ENCODE results near the gene RAB22A. TPM values are rescaled to one million over a fixed set of nuclear protein-coding genes. Genes with fewer than 3 reads are reported as not detected.

Gene RAB22A
- total RNA-seq, 2 donors from 2014 or later: 16.9 to 20.4 TPM

DNA sequence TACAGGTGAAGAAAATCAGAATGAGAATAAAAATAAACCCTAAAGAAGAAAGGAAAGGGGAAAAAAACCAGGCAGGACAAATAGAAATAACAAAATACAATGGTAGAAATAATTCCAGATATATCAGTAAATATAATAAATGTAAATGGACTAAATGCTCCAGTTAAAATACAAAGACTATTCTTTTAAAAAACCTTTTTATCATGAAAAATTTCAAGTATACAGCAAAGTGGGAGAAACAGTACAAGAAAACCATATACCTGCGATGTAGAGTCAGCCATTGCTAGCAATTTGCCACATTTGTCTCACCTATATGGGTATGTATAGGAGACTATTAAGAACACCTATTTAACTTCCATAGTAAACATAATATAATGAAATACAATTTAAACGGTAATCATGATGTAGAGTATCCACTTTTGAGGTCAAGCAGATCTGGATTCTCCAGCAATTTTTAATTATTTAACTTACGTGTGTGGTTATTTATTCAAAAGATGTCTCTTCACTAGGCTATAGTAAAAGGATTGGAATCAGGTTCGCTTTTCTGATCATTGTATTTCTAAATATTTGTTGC is 78.6 kb downstream of the RAB22A start:
- peak overlapping the region; percentile 78 for H3K4me3 ChIP-seq
- intact Hi-C loops (cut with DNase I): loop anchor here (5.0 kb wide), 1 partner anchor 81 kb away; the partner anchor contains the start of gene RAB22A
- WGBS: 65% methylated on average over 4 of the region's 4 CpGs
- H3K36me3 ChIP-seq: no peaks in the 10 kb centered on the region
- TF ChIP-seq, protein P1, sequence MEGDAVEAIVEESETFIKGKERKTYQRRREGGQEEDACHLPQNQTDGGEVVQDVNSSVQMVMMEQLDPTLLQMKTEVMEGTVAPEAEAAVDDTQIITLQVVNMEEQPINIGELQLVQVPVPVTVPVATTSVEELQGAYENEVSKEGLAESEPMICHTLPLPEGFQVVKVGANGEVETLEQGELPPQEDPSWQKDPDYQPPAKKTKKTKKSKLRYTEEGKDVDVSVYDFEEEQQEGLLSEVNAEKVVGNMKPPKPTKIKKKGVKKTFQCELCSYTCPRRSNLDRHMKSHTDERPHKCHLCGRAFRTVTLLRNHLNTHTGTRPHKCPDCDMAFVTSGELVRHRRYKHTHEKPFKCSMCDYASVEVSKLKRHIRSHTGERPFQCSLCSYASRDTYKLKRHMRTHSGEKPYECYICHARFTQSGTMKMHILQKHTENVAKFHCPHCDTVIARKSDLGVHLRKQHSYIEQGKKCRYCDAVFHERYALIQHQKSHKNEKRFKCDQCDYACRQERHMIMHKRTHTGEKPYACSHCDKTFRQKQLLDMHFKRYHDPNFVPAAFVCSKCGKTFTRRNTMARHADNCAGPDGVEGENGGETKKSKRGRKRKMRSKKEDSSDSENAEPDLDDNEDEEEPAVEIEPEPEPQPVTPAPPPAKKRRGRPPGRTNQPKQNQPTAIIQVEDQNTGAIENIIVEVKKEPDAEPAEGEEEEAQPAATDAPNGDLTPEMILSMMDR (IDR thresholded peaks at IDR 0.05): no peak
- TF ChIP-seq POLR2AphosphoS5 (IDR thresholded peaks at IDR 0.05) (no peak), POLR2A (IDR thresholded peaks at IDR 0.05) (no peak)
- H3K27me3 ChIP-seq (replicated peaks; ENCODE audit: insufficient read depth): no peaks in the 10 kb centered on the region
- H3K9me3 ChIP-seq: no peaks in the 10 kb centered on the region
- peaks cover 9% of the 10 kb centered on the region for H3K4me1 ChIP-seq (replicated peaks)
- DNase-seq (ENCODE audit: low spot score): no peak
- H3K27ac ChIP-seq: peak overlapping the region in 1 of 2 donors; percentile 81

DNA sequence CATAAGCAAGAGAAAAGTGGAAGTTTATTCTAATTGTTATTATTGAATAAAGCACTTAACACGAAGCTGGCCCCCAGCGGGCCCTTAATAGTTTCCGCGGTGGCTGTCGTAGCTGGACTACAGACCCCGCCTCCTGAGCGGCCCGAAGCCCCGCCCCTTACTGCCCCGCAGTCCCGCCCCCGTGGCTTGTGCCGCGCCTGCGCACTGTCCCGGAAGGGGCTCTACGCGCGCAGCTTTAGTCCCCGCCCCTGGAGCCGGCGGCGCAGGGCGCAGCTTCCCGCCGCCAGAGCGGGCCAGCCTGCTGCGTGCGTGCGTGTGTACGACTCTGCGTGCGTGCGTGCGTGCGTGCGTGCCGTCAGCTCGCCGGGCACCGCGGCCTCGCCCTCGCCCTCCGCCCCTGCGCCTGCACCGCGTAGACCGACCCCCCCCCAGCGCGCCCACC is 79.4 kb downstream of the RAB22A start, which contains the start of gene VAPB:
TSS of gene VAPB (plus strand) at position 348 of the 442 bp plus-strand sequence. CDS start 231 bp downstream, outside the sequence.
- intact Hi-C loops (cut with DNase I): loop anchor here (5.0 kb wide), 1 partner anchor 82 kb away; the partner anchor contains the start of gene RAB22A
- no peaks in the 10 kb centered on the region for H3K36me3 ChIP-seq
- peak; percentile 92 for DNase-seq (ENCODE audit: low spot score)
- peak; percentile 93 for TF ChIP-seq POLR2AphosphoS5 (IDR thresholded peaks at IDR 0.05)
- TF ChIP-seq, protein P1 (IDR thresholded peaks at IDR 0.05): peak in 2 of 4 experiments; percentile 7 to 28
- peak; percentile 89 for TF ChIP-seq POLR2A (IDR thresholded peaks at IDR 0.05)
- H3K9me3 ChIP-seq: no peaks in the 10 kb centered on the region
- H3K4me3 ChIP-seq: peak within 1 kb of the TSS; percentile 78
- H3K4me1 ChIP-seq (replicated peaks): peaks cover 9% of the 10 kb centered on the region
- H3K27me3 ChIP-seq (replicated peaks; ENCODE audit: insufficient read depth): no peaks in the 10 kb centered on the region
- H3K27ac ChIP-seq: peak within 1 kb of the TSS; percentile 77 to 81
- 1% methylated on average over 16 of the region's 51 CpGs for WGBS

DNA sequence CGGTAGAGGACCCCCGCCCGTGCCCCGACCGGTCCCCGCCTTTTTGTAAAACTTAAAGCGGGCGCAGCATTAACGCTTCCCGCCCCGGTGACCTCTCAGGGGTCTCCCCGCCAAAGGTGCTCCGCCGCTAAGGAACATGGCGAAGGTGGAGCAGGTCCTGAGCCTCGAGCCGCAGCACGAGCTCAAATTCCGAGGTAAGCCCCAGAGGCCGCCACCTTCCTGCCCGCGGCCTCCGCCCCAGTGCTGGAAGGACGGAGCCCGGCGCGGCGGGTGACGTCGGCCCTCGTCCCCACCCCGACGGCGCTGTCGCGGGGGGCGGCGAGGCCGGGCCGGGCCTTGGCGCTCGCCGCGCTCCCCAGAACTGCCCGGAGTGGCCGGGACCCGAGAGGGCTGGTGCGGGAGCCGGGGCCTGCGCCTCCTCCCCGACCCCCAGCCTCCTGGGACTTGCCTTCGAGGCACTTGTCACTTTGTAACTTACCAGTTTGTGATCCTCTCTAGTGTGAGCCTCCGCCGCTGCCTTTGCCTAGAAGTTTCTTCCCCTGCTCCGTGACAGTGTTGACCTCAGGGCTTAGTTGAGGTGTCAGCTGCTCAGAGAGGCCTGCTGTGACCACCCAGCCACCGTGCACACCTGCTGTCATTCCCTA is 79.9 kb downstream of the RAB22A start:
- under 1% methylated on average over 50 of the region's 56 CpGs for whole genome bisulfite sequencing
- intact Hi-C loops (cut with DNase I): loop anchor here (5.0 kb wide), 1 partner anchor 82 kb away; the partner anchor contains the start of gene RAB22A
- TF ChIP-seq POLR2A (IDR thresholded peaks at IDR 0.05) (no peak), POLR2AphosphoS5 (IDR thresholded peaks at IDR 0.05) (no peak)
- TF ChIP-seq, protein P1 (IDR thresholded peaks at IDR 0.05): no peak
- H3K27ac ChIP-seq: peak overlapping the region; percentile 77 to 81
- no peaks in the 10 kb centered on the region for H3K9me3 ChIP-seq
- DNase-seq (ENCODE audit: low spot score): no peak
- H3K4me3 ChIP-seq: peak overlapping the region; percentile 78
- no peaks in the 10 kb centered on the region for H3K36me3 ChIP-seq
- H3K27me3 ChIP-seq (replicated peaks; ENCODE audit: insufficient read depth): no peaks in the 10 kb centered on the region
- peaks cover 9% of the 10 kb centered on the region for H3K4me1 ChIP-seq (replicated peaks)

DNA sequence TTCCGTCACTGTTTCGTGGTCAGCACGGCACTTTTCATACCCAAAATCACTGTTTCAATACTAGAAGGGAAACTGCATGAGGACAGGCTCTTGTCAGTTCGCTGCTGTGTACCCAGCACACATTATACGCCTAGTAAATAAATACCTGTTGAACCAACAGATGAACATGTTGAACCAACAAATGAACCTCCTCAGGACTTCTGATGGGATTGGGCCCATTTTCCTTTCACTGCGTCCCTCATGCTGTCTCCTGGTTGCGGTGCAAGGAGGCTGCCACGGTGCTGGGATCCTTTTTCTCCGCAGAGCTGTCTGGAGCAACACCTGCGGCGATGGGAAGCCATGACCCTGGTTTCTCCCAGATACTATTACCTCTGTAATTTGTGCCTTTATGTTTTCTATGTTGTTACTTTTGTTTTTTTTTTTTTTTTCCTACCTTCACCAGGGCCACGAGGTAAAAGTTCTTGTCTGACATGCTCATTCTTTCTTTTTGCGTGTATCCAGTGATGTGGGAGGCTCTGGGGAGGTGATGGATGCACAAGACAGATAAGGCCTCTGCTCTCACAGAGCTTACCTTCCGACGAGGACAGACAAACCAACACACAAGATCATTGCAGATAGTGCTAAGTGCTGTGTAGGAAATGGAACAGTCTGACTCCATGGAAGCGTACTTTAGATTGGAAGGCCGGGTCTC is 80.6 kb downstream of the RAB22A start:
- Histone ChIP-seq H3K9me3 (no peaks in the 10 kb centered on the region), H3K27ac (peak overlapping the region; percentile 77 to 81), H3K27me3 (replicated peaks; ENCODE audit: insufficient read depth) (no peaks in the 10 kb centered on the region), H3K4me1 (replicated peaks) (peaks cover 9% of the 10 kb centered on the region), H3K36me3 (no peaks in the 10 kb centered on the region), H3K4me3 (peak overlapping the region; percentile 78)
- intact Hi-C loops (cut with DNase I): loop anchor here (5.0 kb wide), 1 partner anchor 83 kb away; the partner anchor contains the start of gene RAB22A
- no peak for DNase-seq (ENCODE audit: low spot score)
- TF ChIP-seq, protein P1 (IDR thresholded peaks at IDR 0.05): no peak
- TF ChIP-seq POLR2AphosphoS5 (IDR thresholded peaks at IDR 0.05) (no peak), POLR2A (IDR thresholded peaks at IDR 0.05) (no peak)
- WGBS: 80% methylated on average over 17 of the region's 17 CpGs
